OCI-LY3 (cell line): Measurements from ENCODE around the gene GPM6B.

Experiments
- EZH2phosphoT487 ChIP-seq: fragments of 200-600 bp; shearing (Covaris generic); IDR thresholded peaks from 2 replicates; pipeline ENCODE4 v1.6.1; 2018; ENCODE audit warnings: antibody characterized with exemption, mixed run types, low read depth
- TF ChIP-seq, protein P1 (sequence below): fragments of 200-600, 300-600 bp; sonication (generic); IDR thresholded peaks from 2 replicates; pipeline ENCODE4 v1.5.1; 2014; ENCODE audit warnings: antibody characterized with exemption, low read length, low read depth

GRCh38 chrX:13834355-13834754 is 17.5 kb upstream of the GPM6B start:
- TF ChIP-seq, protein P1, sequence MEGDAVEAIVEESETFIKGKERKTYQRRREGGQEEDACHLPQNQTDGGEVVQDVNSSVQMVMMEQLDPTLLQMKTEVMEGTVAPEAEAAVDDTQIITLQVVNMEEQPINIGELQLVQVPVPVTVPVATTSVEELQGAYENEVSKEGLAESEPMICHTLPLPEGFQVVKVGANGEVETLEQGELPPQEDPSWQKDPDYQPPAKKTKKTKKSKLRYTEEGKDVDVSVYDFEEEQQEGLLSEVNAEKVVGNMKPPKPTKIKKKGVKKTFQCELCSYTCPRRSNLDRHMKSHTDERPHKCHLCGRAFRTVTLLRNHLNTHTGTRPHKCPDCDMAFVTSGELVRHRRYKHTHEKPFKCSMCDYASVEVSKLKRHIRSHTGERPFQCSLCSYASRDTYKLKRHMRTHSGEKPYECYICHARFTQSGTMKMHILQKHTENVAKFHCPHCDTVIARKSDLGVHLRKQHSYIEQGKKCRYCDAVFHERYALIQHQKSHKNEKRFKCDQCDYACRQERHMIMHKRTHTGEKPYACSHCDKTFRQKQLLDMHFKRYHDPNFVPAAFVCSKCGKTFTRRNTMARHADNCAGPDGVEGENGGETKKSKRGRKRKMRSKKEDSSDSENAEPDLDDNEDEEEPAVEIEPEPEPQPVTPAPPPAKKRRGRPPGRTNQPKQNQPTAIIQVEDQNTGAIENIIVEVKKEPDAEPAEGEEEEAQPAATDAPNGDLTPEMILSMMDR: no peak
- no peak for TF ChIP-seq EZH2phosphoT487
